GM23338 (cell line): ENCODE measurements around the gene TBC1D12. TPM values are rescaled to one million over a fixed set of nuclear protein-coding genes. Genes with fewer than 3 reads are reported as not detected.

ENCODE experiments used
- ATAC-seq: fragments of 200-7000 bp; cut with Tn5 transposase; 3 replicates; pipeline ENCODE4 v1.9.1; 2020
- DNase-seq: peaks from one replicate; pipeline ENCODE4 v3.0.0-alpha.2; 2015; ENCODE audit warnings: low spot score
- H2AFZ ChIP-seq: fragments of 200-600 bp; sonication (generic); 2 replicates; pipeline ENCODE4 v1.8.0; 2016; ENCODE audit warnings: antibody characterized with exemption, mild to moderate bottlenecking, moderate library complexity
- H3F3A ChIP-seq: fragments of 200-600 bp; sonication (generic); replicated peaks from 2 replicates; pipeline ENCODE4 v1.8.0; 2017; ENCODE audit warnings: antibody characterized with exemption, mixed run types, low read depth
- H3K27ac ChIP-seq: fragments of 200-600 bp; sonication (generic); 2 replicates; pipeline ENCODE4 v1.6.1; 2016; ENCODE audit warnings: low read depth
- H3K27me3 ChIP-seq: fragments of 200-600 bp; sonication (generic); 2 replicates; pipeline ENCODE4 v1.8.0; 2016; ENCODE audit warnings: mild to moderate bottlenecking, mixed run types, moderate library complexity; ENCODE audit not compliant: insufficient read depth
- H3K36me3 ChIP-seq: fragments of 200-600 bp; sonication (generic); 2 replicates; pipeline ENCODE4 v1.8.0; 2016; ENCODE audit warnings: mild to moderate bottlenecking; ENCODE audit not compliant: insufficient read depth
- H3K4me1 ChIP-seq: fragments of 200-600 bp; sonication (generic); 2 replicates; pipeline ENCODE4 v1.8.0; 2016; ENCODE audit warnings: mild to moderate bottlenecking, moderate library complexity; ENCODE audit not compliant: insufficient read depth
- H3K4me2 ChIP-seq: fragments of 200-600 bp; sonication (generic); 2 replicates; pipeline ENCODE4 v1.7.1; 2017; ENCODE audit warnings: mixed run types
- H3K4me3 ChIP-seq: fragments of 200-600 bp; sonication (generic); 2 replicates; pipeline ENCODE4 v1.6.1; 2016; ENCODE audit warnings: mixed run types
- H3K79me2 ChIP-seq: fragments of 200-600 bp; sonication (generic); replicated peaks from 2 replicates; pipeline ENCODE4 v1.8.0; 2017; ENCODE audit warnings: mild to moderate bottlenecking; ENCODE audit not compliant: insufficient read depth
- H3K9me2 ChIP-seq: fragments of 200-600 bp; sonication (generic); 2 replicates; pipeline ENCODE4 v1.8.0; 2017; ENCODE audit not compliant: insufficient read depth
- H4K20me1 ChIP-seq: fragments of 200-600 bp; sonication (generic); replicated peaks from 2 replicates; pipeline ENCODE4 v1.8.0; 2017; ENCODE audit warnings: mild to moderate bottlenecking; ENCODE audit not compliant: insufficient read depth
- H3K27ac Mint-ChIP-seq: 2 replicates; pipeline ENCODE4 v1.8.0; 2020; ENCODE audit warnings: inconsistent platforms, mild to moderate bottlenecking, moderate library complexity, mixed read lengths
- H3K27me3 Mint-ChIP-seq: 3 replicates; pipeline ENCODE4 v1.8.0; 2022; ENCODE audit warnings: low read depth, mild to moderate bottlenecking, moderate library complexity, mixed read lengths, inconsistent platforms; ENCODE audit not compliant: insufficient read depth, poor library complexity
- H3K36me3 Mint-ChIP-seq: 3 replicates; pipeline ENCODE4 v1.8.0; 2021; ENCODE audit warnings: low read depth, mild to moderate bottlenecking, inconsistent platforms, moderate library complexity, mixed read lengths
- H3K4me1 Mint-ChIP-seq: 3 replicates; pipeline ENCODE4 v1.8.0; 2020; ENCODE audit warnings: mild to moderate bottlenecking, inconsistent platforms, mixed read lengths
- H3K4me3 Mint-ChIP-seq: 3 replicates; pipeline ENCODE4 v1.8.0; 2021; ENCODE audit warnings: moderate library complexity, mild to moderate bottlenecking, inconsistent platforms, mixed read lengths
- H3K9me3 Mint-ChIP-seq: 3 replicates; pipeline ENCODE4 v1.8.0; 2020; ENCODE audit warnings: moderate library complexity, mild to moderate bottlenecking, inconsistent platforms, mixed read lengths
- EZH2phosphoT487 ChIP-seq: fragments of 200-600 bp; sonication (generic); IDR thresholded peaks from one replicate; pipeline ENCODE4 v1.8.1; 2018; ENCODE audit warnings: antibody characterized with exemption; ENCODE audit not compliant: unreplicated experiment
- JUNB ChIP-seq: IDR thresholded peaks from one replicate; pipeline ENCODE4 v1.6.1; 2016; ENCODE audit warnings: antibody characterized with exemption; ENCODE audit not compliant: unreplicated experiment
- REST ChIP-seq: IDR thresholded peaks from one replicate; pipeline ENCODE4 v1.6.1; 2018; ENCODE audit warnings: antibody characterized with exemption; ENCODE audit not compliant: unreplicated experiment
- STAT1 ChIP-seq: IDR thresholded peaks from one replicate; pipeline ENCODE4 v1.6.1; 2016; ENCODE audit warnings: antibody characterized with exemption; ENCODE audit not compliant: unreplicated experiment
- ZNF114 ChIP-seq: fragments of 250-450 bp; sonication (Bioruptor Pico); IDR thresholded peaks from 2 replicates; pipeline ENCODE4 v1.5.0; 2020; ENCODE audit warnings: mild to moderate bottlenecking, moderate library complexity
- ZNF462 ChIP-seq: fragments of 250-450 bp; sonication (Bioruptor Pico); IDR thresholded peaks from 2 replicates; pipeline ENCODE4 v1.5.0; 2020; ENCODE audit warnings: mild to moderate bottlenecking, moderate library complexity
- polyA plus RNA-seq: library from polyadenylated mRNA; unstranded; fragments of >200 nt; fragmentation: Nextera tagmentation; extraction: Ambion mirVana; gene quantifications from 2 replicates; pipeline ENCODE4 v1.2.1, GENCODE V29; 2016
- total RNA-seq: library from RNA; depleted of rRNA; stranded (reverse); fragments of >200 nt; shearing (Covaris generic); gene quantifications from 2 replicates; pipeline ENCODE4 v1.2.3, GENCODE V29; 2014

Gene TBC1D12
- total and polyA plus RNA-seq, 2 experiments from 2014 or later: 2.3 to 3.6 TPM

GRCh38 chr10:94420516-94420915 is 18.2 kb downstream of the TBC1D12 start:
- Mint-ChIP-seq H3K4me3 (no peak overlapping the region), H3K4me1 (no peaks in the 10 kb centered on the region), H3K27ac (no peak overlapping the region), H3K27me3 (peaks cover 1% of the 10 kb centered on the region), H3K36me3 (no peaks in the 10 kb centered on the region; the same call in 2 of the 3 replicates), H3K9me3 (peaks cover 7% of the 10 kb centered on the region)
- Histone ChIP-seq H3K9me2 (no peaks in the 10 kb centered on the region), H3K27ac (no peak overlapping the region), H3K4me3 (no peak overlapping the region), H4K20me1 (no peaks in the 10 kb centered on the region), H3K79me2 (no peaks in the 10 kb centered on the region), H3K36me3 (no peaks in the 10 kb centered on the region), H3K27me3 (no peaks in the 10 kb centered on the region), H3K4me2 (no peak overlapping the region), H3F3A (no peaks in the 10 kb centered on the region), H3K4me1 (no peaks in the 10 kb centered on the region), H2AFZ (no peak overlapping the region)
- no peak for TF ChIP-seq STAT1
- TF ChIP-seq EZH2phosphoT487: no peak
- TF ChIP-seq JUNB: no peak
- no peak for TF ChIP-seq REST
- DNase-seq: no peak
- ATAC-seq: no peak

- Histone ChIP-seq H3K9me2 (no peaks in the 10 kb centered on the region), H3K4me2 (no peak overlapping the region), H3F3A (no peaks in the 10 kb centered on the region), H4K20me1 (no peaks in the 10 kb centered on the region), H3K79me2 (no peaks in the 10 kb centered on the region), H3K36me3 (no peaks in the 10 kb centered on the region), H3K4me1 (no peaks in the 10 kb centered on the region), H2AFZ (no peak overlapping the region), H3K4me3 (no peak overlapping the region), H3K27ac (no peak overlapping the region), H3K27me3 (no peaks in the 10 kb centered on the region)
- H3K36me3 Mint-ChIP-seq: no peaks in the 10 kb centered on the region; the same call in 2 of the 3 replicates
- ATAC-seq: no peak
- H3K9me3 Mint-ChIP-seq: peaks cover 11% of the 10 kb centered on the region
- H3K4me3 Mint-ChIP-seq: no peak overlapping the region
- peaks cover 1% of the 10 kb centered on the region for H3K27me3 Mint-ChIP-seq
- DNase-seq: no peak
- no peaks in the 10 kb centered on the region for H3K4me1 Mint-ChIP-seq
- H3K27ac Mint-ChIP-seq: no peak overlapping the region
- TF ChIP-seq ZNF114 (CRISPR knock-in tag) (no peak), EZH2phosphoT487 (no peak), JUNB (no peak)
Measured at GRCh38 chr10:94420998-94421528, 18.7 kb downstream of the TBC1D12 start.

GRCh38 chr10:94423627-94424026 is 21.3 kb downstream of the TBC1D12 start:
- Mint-ChIP-seq H3K4me1 (no peaks in the 10 kb centered on the region), H3K9me3 (peaks cover 19% of the 10 kb centered on the region), H3K4me3 (no peak overlapping the region), H3K36me3 (no peaks in the 10 kb centered on the region; the same call in 2 of the 3 replicates), H3K27me3 (peaks cover 1% of the 10 kb centered on the region), H3K27ac (no peak overlapping the region)
- Histone ChIP-seq H3K36me3 (no peaks in the 10 kb centered on the region), H3K79me2 (no peaks in the 10 kb centered on the region), H3K4me2 (no peak overlapping the region), H3K4me3 (no peak overlapping the region), H3F3A (no peaks in the 10 kb centered on the region), H3K27me3 (no peaks in the 10 kb centered on the region), H3K4me1 (no peaks in the 10 kb centered on the region), H3K27ac (no peak overlapping the region), H2AFZ (no peak overlapping the region), H3K9me2 (no peaks in the 10 kb centered on the region), H4K20me1 (no peaks in the 10 kb centered on the region)
- DNase-seq (no peak), ATAC-seq (no peak)
- no peak for TF ChIP-seq ZNF462
